G401 (cell line): ENCODE data around the gene PVALB. TPM values are rescaled to one million over a fixed set of nuclear protein-coding genes. Genes with fewer than 3 reads are reported as not detected.

Experiments
- DNase-seq: peaks from one replicate; pipeline ENCODE4 v3.0.0-alpha.2; 2015; ENCODE audit warnings: low spot score
- in situ Hi-C: cut with HindIII; loops from 2 replicates; pipeline ENCODE4 v1.10.0; 2016; ENCODE audit warnings: low sequenced_read_pairs, mixed read lengths
- total RNA-seq: library from RNA; depleted of rRNA; stranded (reverse); fragments of >200 nt; shearing (Covaris generic); gene quantifications from 2 replicates; pipeline ENCODE4 v1.2.3, GENCODE V29; 2014

The PVALB gene
- total RNA-seq, 1 experiment from 2014 or later, result not detected

- in situ Hi-C loops, result no loop called here
- no peak for DNase-seq
Observed at GRCh38 chr22:36783743-36784142, 33.1 kb downstream of the PVALB start.

- in situ Hi-C loops, result no loop called here
- DNase-seq, result peak; percentile 71
Observed at GRCh38 chr22:36781656-36782627, 34.9 kb downstream of the PVALB start.

GRCh38 chr22:36778020-36778419, 38.8 kb downstream of the PVALB start:
- in situ Hi-C loops, result loop anchor here (5.0 kb wide), 1 partner anchor 59 kb away; no protein-coding TSS in a partner anchor

GRCh38 chr22:36776722-36777121, 40.1 kb downstream of the PVALB start:
- in situ Hi-C loops, result loop anchor here (5.0 kb wide), 1 partner anchor 61 kb away; no protein-coding TSS in a partner anchor

More at GRCh38 chr22:36778020-36778419, 38.8 kb downstream of the PVALB start:
- DNase-seq, result no peak

GRCh38 chr22:36775964-36776669, 40.7 kb downstream of the PVALB start, which contains the start of gene IFT27:
IFT27 (minus strand) TSS chr22:36776119; CDS start chr22:36775707, 412 bp downstream.
- in situ Hi-C loops, result loop anchor here (5.0 kb wide), 1 partner anchor 61 kb away; no protein-coding TSS in a partner anchor
- DNase-seq, result peak; percentile 100

More at GRCh38 chr22:36776722-36777121, 40.1 kb downstream of the PVALB start:
- DNase-seq, result no peak

GRCh38 chr22:36775586-36775963, 41.3 kb downstream of the PVALB start:
- peak; percentile 69 for DNase-seq
- in situ Hi-C loops, result loop anchor here (5.0 kb wide), 1 partner anchor 62 kb away; no protein-coding TSS in a partner anchor

GRCh38 chr22:36773935-36774334, 42.9 kb downstream of the PVALB start:
- in situ Hi-C loops, result no loop called here
- DNase-seq, result peak; percentile 65

- in situ Hi-C loops, result no loop called here
- no peak for DNase-seq
Observed at GRCh38 chr22:36772451-36772850, 44.4 kb downstream of the PVALB start.

- in situ Hi-C loops, result no loop called here
- no peak for DNase-seq
Observed at GRCh38 chr22:36771356-36772063, 45.3 kb downstream of the PVALB start.

GRCh38 chr22:36770513-36771231, 46.2 kb downstream of the PVALB start:
- DNase-seq, result no peak
- in situ Hi-C loops, result no loop called here

- in situ Hi-C loops, result no loop called here
Observed at GRCh38 chr22:36769541-36770512, 47.0 kb downstream of the PVALB start.

GRCh38 chr22:36768616-36769015, 48.2 kb downstream of the PVALB start:
- no peak for DNase-seq
- in situ Hi-C loops, result no loop called here

More at GRCh38 chr22:36769541-36770512, 47.0 kb downstream of the PVALB start:
- DNase-seq, result no peak

- DNase-seq, result no peak
- in situ Hi-C loops, result no loop called here
Observed at GRCh38 chr22:36768141-36768540, 48.7 kb downstream of the PVALB start.

GRCh38 chr22:36767035-36767775, 49.6 kb downstream of the PVALB start:
- in situ Hi-C loops, result no loop called here
- DNase-seq, result no peak

- in situ Hi-C loops, result no loop called here
- no peak for DNase-seq
Observed at GRCh38 chr22:36765943-36766450, 50.8 kb downstream of the PVALB start.

- in situ Hi-C loops, result no loop called here
- DNase-seq, result no peak
Observed at GRCh38 chr22:36765131-36765942, 51.5 kb downstream of the PVALB start.
